HCT116 (cell line): ENCODE results near the gene DIP2C. TPM values are rescaled to one million over a fixed set of nuclear protein-coding genes. Genes with fewer than 3 reads are reported as not detected.

ENCODE experiments used
- ATAC-seq: fragments of 200-7000 bp; cut with Tn5 transposase; 2 replicates; pipeline ENCODE4 v1.9.1; 2020; ENCODE audit warnings: mild to moderate bottlenecking, moderate library complexity
- BruUV-seq: library from RNA; stranded (reverse); fragments of 400-500 nt; replicated peaks from 2 replicates; lab custom pipeline; 2021; lab: Mats Ljungman, UMichigan
- CTCF ChIA-PET: fragments of 300-600 bp; sonication (Branson Sonifier 250); formaldehyde crosslinking; loops from one replicate; lab custom pipeline; 2021; ENCODE audit warnings: antibody characterized with exemption; lab: Charles Lee
- POLR2A ChIA-PET: fragments of 300-600, 350-600 bp; sonication (Branson Sonifier 250); formaldehyde crosslinking; loops from one replicate; lab custom pipeline; 2021; ENCODE audit warnings: antibody characterized with exemption; lab: Charles Lee
- RAD21 ChIA-PET, 2 experiments: fragments of 300-600 bp; sonication (Branson Sonifier 250); formaldehyde crosslinking; loops; one replicate each; lab custom pipeline; 2023; ENCODE audit warnings: low total read pairs in 2 of 2; ENCODE audit not compliant: uncharacterized antibody in 2 of 2, unreplicated experiment in 2 of 2, low non-redundant PET in 1 of 2; lab: Charles Lee
- DNase-seq: peaks from one replicate; pipeline ENCODE4 v3.0.0-alpha.2; 2010; ENCODE audit warnings: low read depth, low spot score
- H2AFZ ChIP-seq: fragments of 200-600 bp; shearing (Covaris generic), sonication (generic); 2 replicates; pipeline ENCODE4 v1.6.1; 2017; ENCODE audit warnings: low read depth, mixed run types, mixed read lengths, antibody characterized with exemption, low read length; ENCODE audit not compliant: poor library complexity, severe bottlenecking
- H3K27ac ChIP-seq: 2 replicates; pipeline ENCODE4 v1.5.1; 2012; ENCODE audit warnings: low read depth, low read length
- H3K27me3 ChIP-seq: fragments of 200-600 bp; sonication (generic); 2 replicates; pipeline ENCODE4 v1.6.1; 2016; ENCODE audit warnings: mixed run types, low read length, mixed read lengths; ENCODE audit not compliant: insufficient read depth
- H3K36me3 ChIP-seq, 2 experiments: fragments of 200-500 bp in 1 of 2; fragments of 200-600 bp in 1 of 2; sonication (Bioruptor generic) in 1 of 2; sonication (generic) in 1 of 2; 2 replicates each; pipeline versions ENCODE4 v1.5.1 to v1.6.1; 2014 to 2016; ENCODE audit warnings: low read length in 2 of 2, inconsistent platforms in 1 of 2, mixed read lengths in 1 of 2, mixed run types in 1 of 2; ENCODE audit not compliant: insufficient read depth in 2 of 2, control insufficient read depth in 1 of 2
- H3K4me1 ChIP-seq, 2 experiments: fragments of 200-600 bp in 1 of 2; sonication (generic) in 1 of 2; 2 replicates each; pipeline versions ENCODE4 v1.5.1 to v1.6.1; 2012 to 2017; ENCODE audit warnings: low read length in 2 of 2, inconsistent platforms in 1 of 2, mild to moderate bottlenecking in 1 of 2, mixed read lengths in 1 of 2, mixed run types in 1 of 2, moderate library complexity in 1 of 2; ENCODE audit not compliant: insufficient read depth in 2 of 2, control insufficient read depth in 1 of 2
- H3K4me2 ChIP-seq: fragments of 200-600 bp; sonication (generic); 2 replicates; pipeline ENCODE4 v1.6.1; 2017; ENCODE audit warnings: mixed run types, low read length, mixed read lengths
- H3K4me3 ChIP-seq, 2 experiments: fragments of 200-600 bp in 1 of 2; sonication (generic) in 1 of 2; replicated peaks in 1 of 2; 2 replicates each; pipeline ENCODE4 v1.5.1; 2011 to 2016; ENCODE audit warnings: low read length in 2 of 2, control low read depth in 1 of 2, low read depth in 1 of 2, mild to moderate bottlenecking in 1 of 2, mixed read lengths in 1 of 2, mixed run types in 1 of 2
- H3K79me2 ChIP-seq: fragments of 200-600 bp; sonication (generic); 2 replicates; pipeline ENCODE4 v1.6.1; 2017; ENCODE audit warnings: mild to moderate bottlenecking, mixed run types, low read length, moderate library complexity, mixed read lengths; ENCODE audit not compliant: insufficient read depth
- H3K9ac ChIP-seq: fragments of 200-600 bp; sonication (generic); 2 replicates; pipeline ENCODE4 v1.6.1; 2016; ENCODE audit warnings: low read length, mixed read lengths
- H3K9me2 ChIP-seq: fragments of 200-600 bp; sonication (generic), shearing (Covaris generic); 2 replicates; pipeline ENCODE4 v1.6.1; 2017; ENCODE audit warnings: mixed run types, mild to moderate bottlenecking, moderate library complexity; ENCODE audit not compliant: insufficient read depth
- H3K9me3 ChIP-seq, 2 experiments: fragments of 200-500 bp in 1 of 2; fragments of 200-600 bp in 1 of 2; sonication (Bioruptor generic) in 1 of 2; sonication (generic) in 1 of 2; 2 replicates each; pipeline ENCODE4 v1.6.1; 2014 to 2017; ENCODE audit warnings: low read length in 2 of 2, mixed read lengths in 2 of 2, inconsistent platforms in 1 of 2, low read depth in 1 of 2, mild to moderate bottlenecking in 1 of 2, mixed run types in 1 of 2, moderate library complexity in 1 of 2; ENCODE audit not compliant: control insufficient read depth in 1 of 2, insufficient read depth in 1 of 2
- H4K20me1 ChIP-seq: fragments of 200-600 bp; sonication (generic), shearing (Covaris generic); 2 replicates; pipeline ENCODE4 v1.6.1; 2017; ENCODE audit warnings: mixed run types, mild to moderate bottlenecking, moderate library complexity; ENCODE audit not compliant: insufficient read depth
- EGR1 ChIP-seq: IDR thresholded peaks from 2 replicates; pipeline ENCODE4 v1.6.1; 2012; ENCODE audit warnings: low read depth
- ELF1 ChIP-seq: IDR thresholded peaks from 2 replicates; pipeline ENCODE4 v1.6.1; 2012; ENCODE audit warnings: low read depth, borderline replicate concordance
- EZH2phosphoT487 ChIP-seq: fragments of 200-600 bp; IDR thresholded peaks from 2 replicates; pipeline ENCODE4 v1.6.1; 2018; ENCODE audit warnings: antibody characterized with exemption, borderline replicate concordance
- FOSL1 ChIP-seq: IDR thresholded peaks from 2 replicates; pipeline ENCODE4 v1.6.1; 2012; ENCODE audit warnings: low read depth
- RAD21 ChIP-seq: IDR thresholded peaks from 2 replicates; pipeline ENCODE4 v1.6.1; 2012; ENCODE audit warnings: low read depth, mild to moderate bottlenecking
- SP1 ChIP-seq: IDR thresholded peaks from 2 replicates; pipeline ENCODE4 v1.6.1; 2012; ENCODE audit warnings: low read depth
- SRF ChIP-seq: IDR thresholded peaks from 2 replicates; pipeline ENCODE4 v1.6.1; 2012; ENCODE audit warnings: low read depth
- ZFX ChIP-seq: fragments of 450-650 bp; IDR thresholded peaks from 2 replicates; pipeline ENCODE4 v1.6.1; 2017
- intact Hi-C: fragments of 100-400 bp; cut with micrococcal nuclease; formaldehyde crosslinking; loops from 2 replicates; pipeline ENCODE4 v1.10.0; 2022
- total RNA-seq: library from RNA; stranded (reverse); gene quantifications from one replicate; pipeline ENCODE4 v1.2.1, GENCODE V29; 2021; ENCODE audit not compliant: unreplicated experiment
- TF ChIP-seq, protein P1 (sequence below), 3 experiments: fragments of 200-600 bp in 1 of 3; sonication (generic) in 1 of 3; IDR thresholded peaks in 2 of 3; conservative IDR thresholded peaks in 1 of 3; 2 replicates each; pipeline ENCODE4 v1.5.1; 2012 to 2017; ENCODE audit warnings: low read depth in 2 of 3, low read length in 2 of 3, antibody characterized with exemption in 1 of 3, borderline replicate concordance in 1 of 3, control low read depth in 1 of 3, mild to moderate bottlenecking in 1 of 3, mixed read lengths in 1 of 3, mixed run types in 1 of 3, moderate library complexity in 1 of 3; ENCODE audit not compliant: insufficient read depth in 1 of 3

The DIP2C gene
- total RNA-seq, 1 experiment from 2014 or later: 15.4 TPM

DNA sequence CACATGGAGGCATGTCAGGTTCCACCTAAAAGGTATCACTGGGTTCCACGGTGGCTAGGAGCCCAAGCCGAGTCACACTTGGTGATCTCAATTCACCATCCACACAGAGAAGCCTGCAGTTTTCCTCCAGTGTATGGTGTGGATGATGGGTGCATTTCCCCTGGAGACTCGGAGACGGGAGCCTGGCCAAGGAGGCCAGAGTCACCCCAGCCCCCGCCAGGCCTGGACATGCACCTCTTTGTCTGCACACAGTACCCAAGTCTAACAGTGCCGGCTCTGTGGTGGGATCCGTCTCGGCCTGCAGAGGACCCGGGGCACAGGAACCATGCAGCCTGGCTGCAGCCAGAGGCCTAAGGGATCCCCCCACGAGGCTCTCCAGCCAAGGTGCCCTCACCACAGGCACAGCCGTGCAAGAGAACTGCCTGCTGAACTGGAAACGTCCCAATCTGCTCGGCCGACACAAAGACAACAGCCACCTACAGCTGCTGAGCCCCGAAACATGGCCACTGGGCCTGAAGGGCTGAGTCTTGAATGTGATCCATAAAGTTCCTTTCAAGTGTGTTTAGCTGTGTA, 75.2 kb downstream of the DIP2C start:
- no TSS peak for BruUV-seq
- no peaks in the 10 kb centered on the region for H3K9me2 ChIP-seq
- H3K4me3 ChIP-seq: no peak overlapping the region
- no peaks in the 10 kb centered on the region for H4K20me1 ChIP-seq
- H3K4me2 ChIP-seq: peak overlapping the region; percentile 33
- no peak overlapping the region for H3K27ac ChIP-seq
- H3K9ac ChIP-seq: no peak overlapping the region
- H2AFZ ChIP-seq: no peak overlapping the region
- H3K79me2 ChIP-seq: no peaks in the 10 kb centered on the region; the same call in 1 of the 2 replicates
- TF ChIP-seq ZFX (no peak), SRF (no peak), ELF1 (no peak), EGR1 (no peak), SP1 (no peak), FOSL1 (no peak), EZH2phosphoT487 (no peak), RAD21 (no peak)
- TF ChIP-seq, protein P1, sequence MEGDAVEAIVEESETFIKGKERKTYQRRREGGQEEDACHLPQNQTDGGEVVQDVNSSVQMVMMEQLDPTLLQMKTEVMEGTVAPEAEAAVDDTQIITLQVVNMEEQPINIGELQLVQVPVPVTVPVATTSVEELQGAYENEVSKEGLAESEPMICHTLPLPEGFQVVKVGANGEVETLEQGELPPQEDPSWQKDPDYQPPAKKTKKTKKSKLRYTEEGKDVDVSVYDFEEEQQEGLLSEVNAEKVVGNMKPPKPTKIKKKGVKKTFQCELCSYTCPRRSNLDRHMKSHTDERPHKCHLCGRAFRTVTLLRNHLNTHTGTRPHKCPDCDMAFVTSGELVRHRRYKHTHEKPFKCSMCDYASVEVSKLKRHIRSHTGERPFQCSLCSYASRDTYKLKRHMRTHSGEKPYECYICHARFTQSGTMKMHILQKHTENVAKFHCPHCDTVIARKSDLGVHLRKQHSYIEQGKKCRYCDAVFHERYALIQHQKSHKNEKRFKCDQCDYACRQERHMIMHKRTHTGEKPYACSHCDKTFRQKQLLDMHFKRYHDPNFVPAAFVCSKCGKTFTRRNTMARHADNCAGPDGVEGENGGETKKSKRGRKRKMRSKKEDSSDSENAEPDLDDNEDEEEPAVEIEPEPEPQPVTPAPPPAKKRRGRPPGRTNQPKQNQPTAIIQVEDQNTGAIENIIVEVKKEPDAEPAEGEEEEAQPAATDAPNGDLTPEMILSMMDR (IDR thresholded peaks at IDR 0.05 in 2 of 3, conservative IDR thresholded peaks at IDR 0.05 in 1 of 3; ENCODE audit: borderline replicate concordance in 1 of 3, insufficient read depth in 1 of 3, low read depth in 2 of 3, low read length in 2 of 3): no peak
- intact Hi-C loops: no loop called here
- ChIA-PET CTCF (no interaction called here), POLR2A (no interaction called here), RAD21 (no interaction called here)
- H3K27me3 ChIP-seq: no peaks in the 10 kb centered on the region
- no peaks in the 10 kb centered on the region for H3K9me3 ChIP-seq
- DNase-seq: no peak
- H3K36me3 ChIP-seq: no peaks in the 10 kb centered on the region
- peaks cover 13 to 16% of the 10 kb centered on the region in 2 experiments; a peak in 3 of 4 replicates for H3K4me1 ChIP-seq
- ATAC-seq: no peak
